Measurements from ENCODE around the gene IFI30. TPM values are rescaled to one million over a fixed set of nuclear protein-coding genes. Genes with fewer than 3 reads are reported as not detected.

The IFI30 gene
- total RNA-seq, 1 donor from 2014 or later, result 2.2 TPM

DNA sequence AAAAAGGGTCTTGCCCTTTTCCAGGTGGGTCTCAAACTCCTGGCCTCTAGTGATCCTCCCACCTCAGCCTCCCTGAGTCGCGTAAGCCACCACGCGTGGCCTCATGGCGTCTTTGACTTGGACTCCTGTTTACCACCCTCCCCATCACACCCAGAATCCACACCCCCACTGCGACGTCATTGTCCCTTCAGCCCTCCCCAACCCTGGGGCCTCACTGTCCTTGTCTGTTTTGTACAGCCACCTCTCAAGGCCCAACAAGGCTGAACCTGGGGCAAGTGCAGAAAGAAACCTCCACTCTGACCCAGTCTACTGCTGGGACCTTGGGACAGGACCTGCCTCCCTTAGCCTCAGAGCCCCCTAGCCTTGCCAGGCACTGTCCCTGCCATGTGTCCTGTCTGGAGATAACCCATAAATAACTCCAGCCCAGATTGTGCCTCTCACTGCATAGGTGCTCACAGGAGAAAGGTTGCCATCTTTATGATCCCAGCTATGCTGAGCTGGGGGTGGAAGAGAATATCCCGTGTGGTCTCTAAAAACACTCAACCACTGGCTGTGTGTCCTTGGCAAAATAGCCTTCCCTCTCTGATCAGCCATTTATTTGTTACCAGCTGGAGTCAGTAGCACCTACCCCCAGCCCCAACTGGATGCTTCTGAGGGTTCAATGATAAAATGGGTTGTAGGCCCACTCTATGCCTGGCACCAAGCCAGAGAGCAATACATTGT lies 1.8 kb upstream of the IFI30 start:
- no peak for DNase-seq (ENCODE audit: low read depth, low spot score)

DNA sequence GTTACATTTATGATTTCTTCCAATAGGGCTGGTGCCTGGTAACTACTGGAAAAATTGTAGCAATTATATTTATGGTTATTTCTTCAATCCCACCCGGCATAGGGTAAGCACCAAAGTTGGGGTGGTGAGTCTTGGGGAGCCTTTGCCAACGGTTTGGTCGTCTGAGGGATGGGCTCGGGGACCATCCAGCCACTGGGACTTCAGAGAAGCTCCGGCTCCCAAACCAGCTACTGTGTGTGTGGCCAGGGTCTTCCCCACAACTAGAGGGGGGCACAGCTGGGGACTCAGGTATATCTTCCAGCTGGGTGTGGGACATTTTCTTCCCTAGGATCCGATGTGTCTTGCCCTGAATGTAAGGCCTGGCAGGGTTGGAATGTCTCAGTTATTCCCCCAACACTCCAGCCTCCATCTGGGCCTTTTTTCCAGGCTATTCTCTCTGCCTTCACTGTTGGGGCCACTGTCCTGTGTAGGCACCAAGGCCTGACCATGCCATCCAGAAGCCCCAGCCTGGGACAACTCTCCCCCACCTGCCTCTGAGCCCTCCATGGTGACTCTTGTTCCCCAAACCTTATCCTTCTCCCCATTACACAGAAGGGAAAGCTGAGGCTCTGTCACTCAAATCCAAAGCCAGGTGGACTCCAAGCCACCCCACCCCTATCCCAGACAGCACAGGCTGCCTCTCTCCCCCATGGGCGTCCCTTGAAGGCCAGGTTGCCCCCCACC lies 1.1 kb upstream of the IFI30 start:
- DNase-seq (ENCODE audit: low read depth, low spot score), result no peak

DNA sequence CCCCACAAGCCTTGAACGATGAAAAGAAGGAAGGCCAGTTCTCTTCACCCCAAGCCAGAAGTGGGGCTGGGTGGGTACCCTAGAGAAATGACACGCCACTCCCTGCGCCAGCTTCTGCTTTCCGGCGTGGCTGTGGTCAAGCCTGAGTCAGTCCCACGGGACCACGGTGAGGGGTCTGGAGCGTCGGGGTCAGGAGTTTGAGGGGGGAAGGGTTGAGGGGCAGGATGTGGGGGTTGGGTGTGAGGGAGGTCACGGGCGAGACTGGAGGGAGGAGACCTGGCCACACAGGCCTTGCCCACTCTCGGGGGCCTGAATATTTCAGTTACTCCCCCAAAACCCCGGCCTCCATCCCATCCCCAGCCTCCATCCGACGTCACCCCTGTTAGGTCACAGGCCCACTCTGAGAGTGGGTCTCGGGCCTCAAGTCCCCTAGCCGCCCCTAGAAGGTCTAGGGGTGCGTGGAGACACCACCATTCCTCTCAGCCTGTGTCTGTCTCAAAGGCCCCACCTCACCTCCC lies 500 bp upstream of the IFI30 start:
- DNase-seq (ENCODE audit: low read depth, low spot score), result no peak

DNA sequence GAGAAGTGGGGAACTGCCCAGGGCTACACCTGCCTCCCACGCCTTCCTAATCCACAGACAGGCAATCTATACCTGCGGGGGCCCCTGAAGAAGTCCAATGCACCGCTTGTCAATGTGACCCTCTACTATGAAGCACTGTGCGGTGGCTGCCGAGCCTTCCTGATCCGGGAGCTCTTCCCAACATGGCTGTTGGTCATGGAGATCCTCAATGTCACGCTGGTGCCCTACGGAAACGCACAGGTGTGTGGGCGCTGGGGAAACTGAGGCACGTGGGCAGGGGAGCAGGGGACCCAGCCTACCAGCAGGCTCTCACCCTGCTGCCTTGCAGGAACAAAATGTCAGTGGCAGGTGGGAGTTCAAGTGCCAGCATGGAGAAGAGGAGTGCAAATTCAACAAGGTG lies 1.4 kb downstream of the IFI30 start:
- no peak for DNase-seq (ENCODE audit: low read depth, low spot score)

DNA sequence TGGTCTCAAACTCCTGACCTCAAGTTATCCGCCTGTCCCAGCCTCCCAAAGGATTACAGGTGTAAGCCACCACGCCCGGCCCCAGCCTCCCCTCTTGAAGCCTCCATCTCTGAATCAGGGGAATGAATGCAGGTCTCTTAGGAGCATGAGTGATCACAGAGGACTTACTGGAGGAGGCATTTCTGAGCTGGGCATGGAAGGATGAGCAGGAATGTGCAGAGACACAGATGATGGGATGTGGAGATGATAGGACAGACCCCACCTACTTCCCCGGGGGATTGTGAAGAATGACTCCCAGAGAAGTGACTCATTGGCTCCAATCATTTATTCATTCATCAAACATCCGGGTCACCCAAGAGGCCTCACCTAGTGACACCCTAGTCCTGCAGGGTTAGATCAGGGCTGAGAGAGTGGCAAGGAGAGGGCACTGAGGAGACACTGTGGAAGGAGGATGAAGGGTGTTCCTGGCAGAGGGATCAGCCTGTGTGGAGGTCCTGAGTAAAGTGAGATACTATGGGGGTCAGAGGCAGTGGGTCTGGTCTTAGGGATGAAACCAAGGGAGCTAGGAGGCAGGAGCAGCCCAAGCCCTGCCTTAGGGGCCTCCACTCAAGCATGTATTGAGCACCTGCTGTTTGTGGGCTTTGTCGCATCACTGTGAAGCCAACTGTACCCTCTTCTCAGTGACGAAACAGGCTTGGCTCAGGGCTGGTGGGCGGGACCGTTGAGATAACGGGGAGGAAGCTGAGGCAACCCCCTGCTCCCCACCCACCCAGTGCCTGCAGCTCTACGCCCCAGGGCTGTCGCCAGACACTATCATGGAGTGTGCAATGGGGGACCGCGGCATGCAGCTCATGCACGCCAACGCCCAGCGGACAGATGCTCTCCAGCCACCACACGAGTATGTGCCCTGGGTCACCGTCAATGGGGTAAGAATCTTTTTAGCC lies 3.0 kb downstream of the IFI30 start:
- no peak for DNase-seq (ENCODE audit: low read depth, low spot score)

DNA sequence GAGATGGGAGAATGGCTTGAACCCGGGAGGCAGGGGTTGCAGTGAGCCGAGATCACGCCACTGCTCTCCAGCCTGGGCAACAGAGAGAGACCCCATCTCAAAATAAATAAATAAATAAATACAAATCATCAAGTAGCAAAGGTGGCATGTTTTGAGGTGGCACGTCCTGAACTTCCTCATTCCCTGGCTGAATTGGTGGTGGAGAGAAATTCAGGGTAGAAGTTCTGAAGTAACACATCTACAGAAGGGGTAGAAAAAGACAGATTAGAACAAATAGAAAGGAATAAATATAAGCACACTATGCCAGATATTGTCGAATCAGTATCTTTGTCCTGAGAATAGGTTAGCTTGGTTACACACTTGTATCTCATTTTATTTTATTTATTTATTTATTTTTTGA lies 6.3 kb downstream of the IFI30 start:
- DNase-seq (ENCODE audit: low read depth, low spot score), result no peak

DNA sequence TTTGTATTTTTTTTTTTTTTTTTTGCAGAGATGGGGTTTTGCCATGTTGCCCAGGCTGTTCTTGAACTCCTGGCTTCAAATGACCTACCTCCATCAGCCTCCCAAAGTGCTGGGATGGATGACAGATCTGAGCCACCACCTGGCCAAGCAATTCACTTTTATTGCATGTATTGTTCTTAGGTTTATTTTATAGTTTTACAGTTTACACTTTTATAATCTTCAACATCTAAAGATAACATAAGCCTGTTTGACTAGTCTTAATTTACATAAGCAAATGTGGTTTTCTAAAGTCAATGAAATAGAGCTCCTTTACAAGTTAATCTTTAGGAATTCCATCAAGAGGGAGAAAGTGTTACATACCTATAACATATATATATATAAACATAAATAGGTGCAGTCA lies 9.9 kb downstream of the IFI30 start:
- DNase-seq (ENCODE audit: low read depth, low spot score), result no peak

DNA sequence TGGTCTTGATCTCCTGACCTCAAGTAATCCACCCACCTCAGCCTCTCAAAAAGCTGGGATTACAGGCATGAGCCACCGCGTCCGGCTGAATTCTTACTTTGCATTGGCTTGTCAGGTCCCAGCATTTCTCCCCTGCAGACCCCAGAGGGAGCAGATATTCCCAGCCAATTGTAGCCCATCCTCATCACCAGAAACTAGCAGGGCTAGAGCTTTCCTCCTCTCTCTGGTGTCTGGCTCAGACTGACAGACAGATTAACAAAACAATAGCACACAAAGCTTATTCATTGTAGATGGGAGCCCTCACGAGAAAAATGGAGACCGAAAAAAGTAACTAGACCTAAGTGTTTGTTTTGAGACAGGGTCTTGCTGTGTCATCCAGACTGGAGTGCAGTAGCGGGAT lies 11.9 kb downstream of the IFI30 start:
- DNase-seq (ENCODE audit: low read depth, low spot score), result no peak

DNA sequence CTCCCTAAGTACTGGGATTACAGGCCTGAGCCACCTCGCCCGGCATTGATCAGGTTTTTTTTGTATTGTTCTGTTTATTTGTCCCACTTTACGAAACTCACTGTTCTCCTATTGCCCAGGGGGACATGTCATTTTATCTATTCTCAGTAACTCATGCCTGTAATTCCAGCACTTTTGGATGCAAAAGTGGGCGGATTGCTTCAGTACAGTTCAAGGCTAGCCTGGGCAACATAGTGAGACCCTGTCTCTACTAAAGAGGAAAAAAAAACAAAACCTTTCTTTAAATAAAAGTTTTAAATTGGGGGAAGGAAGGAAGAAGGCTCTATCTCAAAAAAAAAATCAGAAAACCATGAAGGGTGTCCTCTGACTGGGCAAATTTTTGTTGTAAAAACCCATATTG lies 16.7 kb downstream of the IFI30 start:
- DNase-seq (ENCODE audit: low read depth, low spot score), result no peak

DNA sequence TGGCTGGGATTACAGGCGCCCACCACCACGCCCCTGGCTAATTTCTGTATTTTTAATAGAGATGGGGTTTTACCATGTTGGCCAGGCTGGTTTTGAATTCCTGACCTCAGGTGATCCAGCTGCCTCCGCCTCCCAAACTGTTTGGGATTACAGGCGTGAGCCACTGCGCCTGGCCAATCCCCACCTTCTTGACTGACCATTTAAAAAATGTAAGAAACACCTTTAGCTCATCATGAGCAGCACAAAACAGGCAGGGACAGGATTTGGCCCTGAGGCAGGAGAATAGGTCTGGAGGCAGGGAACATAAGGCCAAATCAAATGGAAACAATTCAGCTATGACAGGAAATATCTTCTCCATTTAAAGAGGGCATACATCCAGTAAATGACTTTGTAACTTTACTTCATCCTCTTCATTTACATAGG lies 18.0 kb downstream of the IFI30 start:
- DNase-seq (ENCODE audit: low read depth, low spot score), result no peak

DNA sequence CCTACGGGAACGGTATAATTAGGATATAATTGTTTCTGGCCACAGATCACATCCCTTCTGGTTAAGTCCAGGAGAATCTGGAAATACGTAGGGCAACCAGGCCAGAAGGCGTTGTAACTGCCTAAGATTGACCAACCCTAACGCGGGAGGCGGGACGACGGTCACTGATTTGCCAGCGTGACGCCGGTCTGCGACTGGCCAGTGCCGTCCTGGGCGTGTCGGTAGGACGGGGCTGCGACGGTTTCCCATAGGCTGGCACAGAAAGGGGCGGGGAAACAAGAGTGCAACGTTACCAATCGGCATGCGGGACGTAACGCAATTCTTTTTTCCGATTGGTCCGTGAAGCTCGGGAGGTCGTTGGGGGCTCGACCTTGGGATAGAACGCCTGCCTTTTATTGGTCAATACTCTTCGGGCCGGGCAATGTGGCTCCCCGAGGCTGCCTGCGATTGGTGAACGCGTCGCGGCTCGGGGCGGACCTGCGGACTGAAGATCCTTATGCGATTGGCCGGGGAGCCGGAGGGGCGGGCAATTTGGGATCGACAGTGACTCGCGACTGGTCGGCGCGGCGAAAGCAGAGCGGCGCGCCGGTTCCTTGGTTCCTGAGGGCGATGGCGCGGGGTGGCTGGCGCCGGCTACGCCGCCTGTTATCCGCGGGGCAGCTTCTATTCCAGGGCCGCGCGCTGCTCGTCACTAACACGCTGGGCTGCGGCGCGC lies 19.2 kb downstream of the IFI30 start, which contains the start of gene MPV17L2:
Gene MPV17L2 (plus strand): TSS at position 546 of the 715 bp plus-strand sequence. CDS start 64 bp downstream, at position 610.
- peak; percentile 100 for DNase-seq (ENCODE audit: low read depth, low spot score)

DNA sequence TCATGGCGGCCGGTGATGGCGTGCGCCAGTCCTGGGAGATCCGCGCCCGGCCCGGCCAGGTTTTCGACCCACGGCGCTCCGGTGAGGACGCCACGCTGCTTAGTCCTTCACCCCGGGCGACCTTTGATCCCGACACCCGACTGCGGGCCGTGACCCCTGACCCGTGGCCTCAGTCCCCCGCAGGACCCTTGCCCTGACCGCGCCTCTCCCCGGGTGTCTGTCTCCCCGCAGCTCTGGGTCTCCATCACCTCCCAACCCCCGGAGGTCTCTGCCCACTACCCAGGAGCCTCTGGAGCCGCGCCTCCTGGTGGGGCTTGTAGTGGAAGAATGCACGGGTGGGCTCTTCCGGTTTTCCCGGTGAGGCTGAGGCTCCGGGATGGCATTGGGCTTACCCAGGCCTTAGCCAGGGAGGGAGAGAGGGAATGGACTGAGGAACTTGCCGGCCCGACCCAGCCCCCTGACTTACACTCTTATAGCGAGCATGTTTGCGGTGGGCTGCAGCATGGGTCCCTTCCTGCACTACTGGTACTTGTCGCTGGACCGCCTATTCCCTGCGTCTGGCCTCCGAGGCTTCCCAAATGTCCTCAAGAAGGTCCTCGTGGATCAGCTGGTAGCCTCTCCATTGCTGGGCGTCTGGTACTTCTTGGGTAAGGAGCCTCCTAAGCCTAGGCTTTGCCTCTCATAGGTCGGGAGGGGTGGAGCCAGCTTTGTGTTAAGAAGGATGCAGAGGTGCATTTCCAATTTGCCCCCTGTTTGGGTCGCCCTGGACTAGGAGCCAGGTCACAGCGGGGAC lies 20.0 kb downstream of the IFI30 start:
- no peak for DNase-seq (ENCODE audit: low read depth, low spot score)

DNA sequence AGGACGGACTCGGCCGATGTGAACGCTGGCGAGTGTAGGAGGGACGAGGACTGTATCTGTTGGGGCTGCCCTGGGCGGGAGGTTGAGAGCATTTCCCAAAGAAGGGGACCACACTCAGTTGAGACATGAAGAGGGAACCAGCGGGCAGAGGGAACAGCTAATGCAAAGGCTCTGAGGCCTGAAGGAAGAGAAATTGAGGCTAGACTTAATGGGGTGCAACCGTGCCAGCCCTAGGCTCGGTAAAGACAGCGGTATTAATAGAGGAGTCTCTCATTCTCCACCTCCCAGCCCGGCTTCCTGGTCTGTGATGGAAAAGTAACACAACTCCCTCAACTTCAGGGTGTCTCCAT lies 20.5 kb downstream of the IFI30 start:
- DNase-seq (ENCODE audit: low read depth, low spot score), result no peak

DNA sequence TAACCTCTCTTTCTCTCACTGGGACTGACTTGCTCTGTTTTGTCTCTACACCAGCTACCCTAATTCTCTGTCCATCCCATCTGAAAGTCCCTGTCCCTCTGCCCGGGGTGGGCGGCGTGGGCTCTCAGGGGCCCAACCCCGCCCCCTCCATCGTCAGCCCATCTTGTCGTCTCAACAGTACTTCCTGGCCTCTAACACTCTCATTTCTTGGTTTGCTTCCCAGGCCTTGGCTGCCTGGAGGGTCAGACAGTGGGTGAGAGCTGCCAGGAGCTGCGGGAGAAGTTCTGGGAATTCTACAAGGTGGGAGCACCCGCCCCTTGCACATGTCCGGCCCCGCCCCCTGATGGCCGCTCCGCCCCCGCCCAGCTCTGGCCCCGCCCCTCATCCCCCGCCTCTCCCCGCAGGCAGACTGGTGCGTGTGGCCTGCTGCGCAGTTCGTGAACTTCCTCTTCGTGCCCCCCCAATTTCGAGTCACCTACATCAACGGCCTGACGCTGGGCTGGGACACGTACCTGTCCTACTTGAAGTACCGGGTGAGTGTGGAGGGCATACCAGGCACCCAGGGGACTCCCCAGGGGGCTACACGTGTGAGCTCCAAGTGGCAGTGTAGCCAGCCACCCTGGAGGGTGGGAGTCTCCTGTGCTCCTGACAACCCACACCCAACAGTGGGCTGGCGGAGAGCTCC lies 21.1 kb downstream of the IFI30 start:
- DNase-seq (ENCODE audit: low read depth, low spot score), result no peak

DNA sequence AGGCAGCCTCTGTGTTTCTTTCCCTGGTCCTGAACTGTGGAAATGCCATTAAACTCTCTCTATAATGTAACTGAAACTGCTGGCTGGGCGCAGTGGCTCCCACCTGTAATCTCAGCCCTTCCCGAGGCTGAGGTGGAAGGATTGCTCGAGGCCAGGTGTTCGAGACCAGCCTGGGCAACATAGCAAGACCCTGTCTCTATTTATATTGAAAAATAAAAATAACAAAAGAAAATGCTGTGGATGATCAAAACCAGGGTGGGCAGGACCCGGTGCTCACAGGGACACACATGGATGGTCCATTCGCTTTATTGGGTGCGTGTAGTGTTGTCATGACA lies 22.9 kb downstream of the IFI30 start:
- no peak for DNase-seq (ENCODE audit: low read depth, low spot score)

DNA sequence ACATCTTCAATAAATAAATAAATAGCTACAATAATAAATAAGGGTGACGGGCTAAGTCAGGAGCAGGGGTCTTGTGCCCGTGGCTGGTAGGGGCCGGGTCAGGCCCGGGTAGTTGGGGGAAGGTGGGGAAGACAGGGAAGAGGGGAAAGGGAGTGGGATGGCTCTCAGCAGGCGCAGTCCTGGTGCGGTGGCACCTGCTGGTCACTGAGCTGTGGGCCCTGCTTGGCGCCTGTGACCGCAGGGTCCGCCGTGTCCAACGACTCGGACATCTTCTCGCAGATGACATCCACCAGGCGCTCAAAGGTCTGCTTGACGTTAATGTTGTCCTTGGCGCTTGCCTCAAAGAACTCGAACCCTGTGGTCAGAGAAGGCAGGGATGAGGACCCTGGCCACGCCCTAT lies 23.7 kb downstream of the IFI30 start:
- DNase-seq (ENCODE audit: low read depth, low spot score), result no peak

DNA sequence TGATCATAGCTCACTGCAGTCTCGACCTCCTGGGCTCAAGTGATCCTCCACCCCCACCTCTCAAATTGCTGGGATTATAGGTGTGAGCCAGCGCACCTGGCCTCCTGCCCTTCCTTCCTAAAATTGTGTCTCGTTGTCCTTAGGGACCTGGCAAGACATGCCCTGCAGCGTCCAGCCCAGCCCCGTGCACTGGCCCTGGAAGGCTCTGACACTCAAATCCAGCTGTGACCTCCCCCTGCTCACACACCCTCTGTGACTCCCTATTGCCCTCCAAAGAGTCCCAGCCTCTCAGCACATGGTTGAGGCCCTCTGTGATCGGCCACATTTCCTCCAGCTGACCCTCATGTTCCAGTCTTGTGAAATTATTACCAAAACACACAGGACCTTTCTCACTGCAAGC lies 24.3 kb downstream of the IFI30 start:
- no peak for DNase-seq (ENCODE audit: low read depth, low spot score)

DNA sequence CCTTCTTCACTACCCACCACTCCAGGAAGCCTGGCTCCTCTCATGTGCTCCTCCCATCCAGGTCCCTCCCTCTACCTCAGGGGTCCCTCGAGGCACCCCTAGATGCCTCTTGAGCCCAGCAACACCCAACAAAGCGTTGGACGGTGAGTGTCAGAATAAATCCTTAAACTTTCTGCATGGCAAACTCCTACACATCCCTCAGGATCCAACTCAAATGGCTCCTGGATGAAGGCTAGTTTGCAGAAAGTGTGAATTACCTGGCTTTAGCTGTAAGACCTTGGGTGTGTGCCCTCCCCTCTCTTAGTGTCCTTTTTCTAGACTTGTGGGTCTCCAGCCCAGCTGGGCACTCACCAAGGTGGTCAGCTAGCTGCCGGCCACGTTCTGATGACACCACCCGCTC lies 24.8 kb downstream of the IFI30 start:
- DNase-seq (ENCODE audit: low read depth, low spot score), result no peak

DNA sequence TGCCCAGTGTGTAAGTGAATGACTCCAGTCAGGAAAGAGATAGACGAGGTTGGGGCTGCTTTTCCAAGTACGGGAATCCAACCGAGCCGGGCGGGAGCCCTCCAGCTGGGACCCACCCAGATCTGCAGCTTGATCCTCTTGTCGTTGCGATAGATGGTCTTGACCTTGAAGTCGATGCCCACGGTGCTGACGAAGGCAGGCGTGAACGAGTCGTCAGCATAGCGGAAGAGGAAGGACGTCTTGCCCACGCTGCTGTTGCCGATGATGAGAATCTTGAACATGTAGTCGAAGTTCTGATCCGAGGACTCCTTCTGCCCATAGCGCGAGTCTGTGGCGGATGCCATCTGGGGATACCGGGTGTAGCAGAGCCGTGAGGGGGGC lies 28.8 kb downstream of the IFI30 start:
- DNase-seq (ENCODE audit: low read depth, low spot score), result no peak

Measured in pulmonary artery endothelial cell (primary cell).